Lung (tissue), 12 donors: Measurements from ENCODE around the gene ZDHHC7. TPM values are rescaled to one million over a fixed set of nuclear protein-coding genes. Genes with fewer than 3 reads are reported as not detected.
A peak's percentile ranks its signal among the peaks of the same experiment; 100 is the strongest.

ENCODE experiments used
- ATAC-seq: fragments of 200-7000 bp; cut with Tn5 transposase; one replicate; pipeline ENCODE4 v1.9.1; 2020; ENCODE audit warnings: moderate number of reproducible peaks; ENCODE audit not compliant: insufficient read depth, low FRiP score
- DNase-seq, 3 donors: peaks; one replicate each; pipeline ENCODE4 v3.0.0-alpha.2; 2013 to 2017
- H3K27ac ChIP-seq, 2 donors: one replicate each; pipeline ENCODE4 v1.5.1; 2013; ENCODE audit warnings: mild to moderate bottlenecking in 2 of 2, moderate library complexity in 2 of 2, control low read depth in 1 of 2, inconsistent platforms in 1 of 2, low read depth in 1 of 2, low read length in 1 of 2
- H3K27me3 ChIP-seq, 3 donors: one replicate each; pipeline ENCODE4 v1.5.1; 2013; ENCODE audit warnings: low read length in 2 of 3; ENCODE audit not compliant: control insufficient read depth in 3 of 3, insufficient read depth in 3 of 3
- H3K36me3 ChIP-seq, 4 donors: one replicate each; pipeline ENCODE4 v1.5.1; 2013; ENCODE audit warnings: low read length in 4 of 4, mild to moderate bottlenecking in 1 of 4, moderate library complexity in 1 of 4; ENCODE audit not compliant: control insufficient read depth in 4 of 4, insufficient read depth in 4 of 4
- H3K4me1 ChIP-seq, 5 donors: one replicate each; pipeline ENCODE4 v1.5.1; 2013; ENCODE audit warnings: low read length in 5 of 5, mild to moderate bottlenecking in 2 of 5, moderate library complexity in 1 of 5; ENCODE audit not compliant: control insufficient read depth in 5 of 5, insufficient read depth in 5 of 5
- H3K4me3 ChIP-seq: one replicate; pipeline ENCODE4 v1.5.1; 2013; ENCODE audit warnings: mild to moderate bottlenecking, control low read depth, moderate library complexity
- H3K9ac ChIP-seq, 2 donors: one replicate each; pipeline ENCODE4 v1.5.1; 2013; ENCODE audit warnings: low read length in 2 of 2, control low read depth in 1 of 2; ENCODE audit not compliant: insufficient read depth in 1 of 2
- H3K9me3 ChIP-seq, 4 donors: one replicate each; pipeline ENCODE4 v1.5.1; 2013; ENCODE audit warnings: low read length in 3 of 4, mild to moderate bottlenecking in 1 of 4, moderate library complexity in 1 of 4; ENCODE audit not compliant: control insufficient read depth in 4 of 4, insufficient read depth in 3 of 4
- CTCF ChIP-seq: IDR thresholded peaks from 2 replicates; pipeline ENCODE4 v1.5.1; 2012; ENCODE audit warnings: mild to moderate bottlenecking; ENCODE audit errors: control extremely low read depth, extremely low read depth
- WGBS, 2 donors: extraction: QIAGEN DNeasy Blood & Tissue Kit; methylation state at CpG; one replicate each; pipeline ENCODE4 v1.1.7; 2013; 5-methylcytosine and 5-hydroxymethylcytosine counted together
- polyA plus RNA-seq, 2 donors: library from polyadenylated mRNA; stranded (reverse); fragments of 200-250 nt; gene quantifications; one replicate each; pipeline ENCODE4 v1.2.1, GENCODE V29; 2013
- total RNA-seq, 2 donors: library from RNA; depleted of rRNA in 1 of 2; stranded (reverse); fragments of >200 nt in 1 of 2; gene quantifications; one replicate each; pipeline ENCODE4 v1.2.1, GENCODE V29; 2014 to 2021
- donor health status: control.
- donor health status: control.
- donor health status: Bipolar disorder and iron deficiency.
- donor health status: healthy.
- donor health status: DM: yes; HTN: yes; CAD: no.

The ZDHHC7 gene
- total and polyA plus RNA-seq, 4 donors = 23.6 to 61.1 (median 45.4) TPM

GRCh38 chr16:84985079-84986065 is 26.0 kb downstream of the ZDHHC7 start:
- DNase-seq (no peak), ATAC-seq (no peak)
- no peaks in the 10 kb centered on the region for H3K27me3 ChIP-seq
- 81 to 87% methylated on average over 15 of the region's 15 CpGs for WGBS, 2 donors
- no peak overlapping the region for H3K4me3 ChIP-seq
- no peaks in the 10 kb centered on the region for H3K9me3 ChIP-seq
- H3K4me1 ChIP-seq = peaks cover 0 to 5% (median 0%) of the 10 kb centered on the region in 5 donors
- H3K27ac ChIP-seq = peak overlapping the region in 1 of 2 donors; percentile 49
- no peak overlapping the region for H3K9ac ChIP-seq
- H3K36me3 ChIP-seq = peaks cover 6 to 52% (median 26%) of the 10 kb centered on the region in 4 donors
- TF ChIP-seq CTCF = no peak

GRCh38 chr16:84982434-84982833 is 28.9 kb downstream of the ZDHHC7 start:
- H3K36me3 ChIP-seq = peaks cover 6 to 34% (median 23%) of the 10 kb centered on the region in 4 donors
- TF ChIP-seq CTCF = no peak
- ATAC-seq (no peak), DNase-seq (peak in 1 of 3 donors; percentile 35)
- H3K9me3 ChIP-seq = no peaks in the 10 kb centered on the region
- no peak overlapping the region for H3K4me3 ChIP-seq
- WGBS, 2 donors = 48 to 55% methylated on average over 9 of the region's 9 CpGs
- peak overlapping the region in 1 of 2 donors; percentile 58 for H3K27ac ChIP-seq
- H3K27me3 ChIP-seq = no peaks in the 10 kb centered on the region
- no peak overlapping the region for H3K9ac ChIP-seq
- H3K4me1 ChIP-seq = peaks cover 0 to 6% (median 0%) of the 10 kb centered on the region in 5 donors

GRCh38 chr16:84979516-84979915 is 31.8 kb downstream of the ZDHHC7 start:
- Histone ChIP-seq H3K4me3 (no peak overlapping the region), H3K27ac (no peak overlapping the region), H3K27me3 (no peaks in the 10 kb centered on the region), H3K4me1 (peaks cover 0 to 9% (median 4%) of the 10 kb centered on the region in 5 donors), H3K36me3 (peaks cover 22 to 43% (median 29%) of the 10 kb centered on the region in 4 donors), H3K9me3 (no peaks in the 10 kb centered on the region), H3K9ac (no peak overlapping the region)
- no peak for TF ChIP-seq CTCF
- WGBS, 2 donors = 92 to 100% methylated on average over 4 of the region's 4 CpGs
- no peak for DNase-seq
- no peak for ATAC-seq
